Omental fat pad (tissue), 4 donors: ENCODE data around the gene EGR4. TPM values are rescaled to one million over a fixed set of nuclear protein-coding genes. Genes with fewer than 3 reads are reported as not detected.

Experiments
- ATAC-seq: fragments of 150-250 bp; one replicate; pipeline ENCODE4 v1.9.1; 2016; ENCODE audit warnings: mild to moderate bottlenecking, moderate library complexity; ENCODE audit not compliant: low FRiP score
- DNase-seq: peaks from one replicate; pipeline ENCODE4 v3.0.0-alpha.2; 2019; ENCODE audit warnings: low spot score
- total RNA-seq, 4 donors: library from RNA; depleted of rRNA; stranded (reverse); fragments of >200 nt; gene quantifications; one replicate each; pipeline ENCODE4 v1.1.0, GENCODE V29; 2016
- TF ChIP-seq, protein P1 (sequence below), 3 donors: fragments of 450-650 bp; IDR thresholded peaks; one replicate each; pipeline ENCODE4 v1.5.1; 2016 to 2017; ENCODE audit warnings: antibody characterized with exemption in 3 of 3, mild to moderate bottlenecking in 3 of 3, moderate library complexity in 2 of 3

Gene EGR4
- total RNA-seq: not detected

DNA sequence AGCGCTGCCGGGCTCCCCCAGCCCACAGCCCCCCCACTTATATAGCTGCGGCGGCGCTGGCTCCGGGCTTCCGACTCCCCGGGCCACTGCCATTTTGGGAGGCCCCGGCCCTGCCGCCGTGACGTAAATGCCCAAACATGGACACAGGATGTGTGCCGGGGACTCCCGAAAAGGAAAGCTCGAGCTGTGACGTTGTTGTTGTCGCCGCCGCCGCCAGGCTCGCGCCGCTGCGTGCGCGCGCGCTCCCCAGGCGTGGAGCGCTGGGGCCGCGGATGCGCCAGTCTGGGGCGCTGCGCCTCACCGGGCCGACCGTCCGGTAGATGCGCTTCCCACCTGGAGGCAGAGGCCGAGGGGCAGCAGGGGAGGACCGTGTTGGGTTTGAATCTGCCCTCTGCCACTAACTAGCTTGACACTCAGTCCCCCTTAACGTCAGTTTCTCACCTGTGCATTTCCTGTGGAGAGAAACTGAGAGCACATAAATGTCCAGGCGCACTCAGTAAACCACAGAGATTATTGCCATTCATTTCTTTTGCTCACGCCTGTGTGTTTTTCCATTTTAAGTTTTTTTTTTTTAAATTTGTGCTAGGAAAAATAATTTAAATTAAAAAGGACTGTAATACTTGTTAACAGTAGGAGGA lies at the start of gene EGR4:
Gene EGR4 (minus strand): TSS at position 15 of the 638 bp plus-strand sequence. CDS start 231 bp downstream, outside the sequence.
- ATAC-seq: no peak
- TF ChIP-seq, protein P1, sequence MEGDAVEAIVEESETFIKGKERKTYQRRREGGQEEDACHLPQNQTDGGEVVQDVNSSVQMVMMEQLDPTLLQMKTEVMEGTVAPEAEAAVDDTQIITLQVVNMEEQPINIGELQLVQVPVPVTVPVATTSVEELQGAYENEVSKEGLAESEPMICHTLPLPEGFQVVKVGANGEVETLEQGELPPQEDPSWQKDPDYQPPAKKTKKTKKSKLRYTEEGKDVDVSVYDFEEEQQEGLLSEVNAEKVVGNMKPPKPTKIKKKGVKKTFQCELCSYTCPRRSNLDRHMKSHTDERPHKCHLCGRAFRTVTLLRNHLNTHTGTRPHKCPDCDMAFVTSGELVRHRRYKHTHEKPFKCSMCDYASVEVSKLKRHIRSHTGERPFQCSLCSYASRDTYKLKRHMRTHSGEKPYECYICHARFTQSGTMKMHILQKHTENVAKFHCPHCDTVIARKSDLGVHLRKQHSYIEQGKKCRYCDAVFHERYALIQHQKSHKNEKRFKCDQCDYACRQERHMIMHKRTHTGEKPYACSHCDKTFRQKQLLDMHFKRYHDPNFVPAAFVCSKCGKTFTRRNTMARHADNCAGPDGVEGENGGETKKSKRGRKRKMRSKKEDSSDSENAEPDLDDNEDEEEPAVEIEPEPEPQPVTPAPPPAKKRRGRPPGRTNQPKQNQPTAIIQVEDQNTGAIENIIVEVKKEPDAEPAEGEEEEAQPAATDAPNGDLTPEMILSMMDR (IDR thresholded peaks at IDR 0.05): no peak
- no peak for DNase-seq

DNA sequence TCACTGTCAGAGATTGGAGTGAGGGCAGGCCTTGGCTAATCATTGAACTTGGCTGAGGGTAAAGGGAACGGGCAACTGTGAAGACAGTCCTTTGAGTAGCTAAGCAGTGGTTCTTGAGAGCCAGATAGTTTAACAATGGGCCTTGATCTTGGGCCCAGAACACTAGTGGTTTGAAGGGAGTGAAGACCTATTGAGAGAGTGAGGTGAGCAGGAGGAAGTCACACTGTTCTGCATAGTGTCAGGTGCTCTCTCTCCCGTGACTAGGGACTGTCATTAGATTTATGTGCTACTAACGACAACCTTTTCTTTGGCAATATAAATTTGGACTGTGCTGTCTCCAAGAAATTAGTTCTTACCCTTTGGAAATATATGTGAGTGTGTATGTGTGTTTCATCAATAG lies 47.7 kb upstream of the EGR4 start:
- TF ChIP-seq, protein P1 (IDR thresholded peaks at IDR 0.05): no peak
- ATAC-seq (no peak), DNase-seq (no peak)

DNA sequence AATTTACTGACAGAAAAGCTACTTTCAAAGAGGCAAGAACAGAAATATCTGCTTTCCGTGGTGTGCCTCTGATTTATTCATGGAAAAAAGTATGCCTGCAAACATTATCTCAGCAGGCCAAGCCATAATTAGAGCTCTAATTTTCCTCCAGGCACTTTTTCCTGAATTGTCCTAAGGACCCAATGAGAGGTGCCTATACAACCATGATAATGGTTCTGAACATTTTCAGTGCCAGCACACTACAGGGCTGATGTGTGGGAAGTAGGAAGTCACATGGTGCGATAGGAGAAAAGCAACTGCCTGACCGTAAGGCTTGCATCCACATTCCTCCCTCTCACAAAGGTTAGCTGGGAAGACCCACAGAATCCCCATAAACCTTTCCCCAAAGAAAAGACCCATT lies 45.9 kb upstream of the EGR4 start:
- DNase-seq: no peak
- ATAC-seq: no peak
- TF ChIP-seq, protein P1 (IDR thresholded peaks at IDR 0.05): no peak

DNA sequence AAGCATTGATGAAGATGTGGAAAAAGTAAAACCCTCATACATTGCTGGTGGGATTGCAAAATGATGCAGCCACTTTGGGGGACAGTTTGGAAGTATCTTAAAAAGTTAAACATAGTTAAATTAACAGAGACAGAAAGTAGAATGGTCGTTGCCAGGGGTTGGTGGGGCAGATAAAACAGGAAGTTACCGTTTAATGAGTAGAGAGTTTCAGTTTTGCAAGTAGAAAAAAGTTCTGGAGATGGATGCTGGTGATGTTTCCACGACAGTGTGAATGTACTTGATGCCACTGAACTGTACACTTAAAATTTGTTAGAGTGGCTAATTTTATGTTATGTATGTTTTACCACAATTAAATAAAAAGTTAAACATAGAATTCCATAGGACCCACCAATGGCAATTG lies 44.5 kb upstream of the EGR4 start:
- ATAC-seq (no peak), DNase-seq (no peak)
- TF ChIP-seq, protein P1 (IDR thresholded peaks at IDR 0.05): no peak

DNA sequence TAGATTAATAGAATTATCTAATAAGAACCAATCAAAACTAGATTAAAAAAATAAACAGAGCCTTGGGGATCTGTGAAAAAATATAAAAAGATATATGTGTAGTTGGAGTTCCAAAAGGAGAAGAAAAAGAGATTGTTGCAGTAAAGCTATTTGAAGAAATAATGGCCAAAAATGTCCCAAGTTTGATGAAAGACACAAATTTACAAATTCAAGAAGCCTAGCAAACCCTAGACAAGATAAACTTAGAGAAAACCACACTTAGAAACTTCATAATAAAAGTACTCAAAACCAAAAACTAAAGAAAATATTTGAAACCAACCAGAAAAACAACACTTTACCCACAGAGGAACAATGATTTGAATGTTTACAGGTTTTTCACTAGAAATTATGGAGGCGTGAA lies 41.3 kb upstream of the EGR4 start:
- DNase-seq (no peak), ATAC-seq (no peak)
- TF ChIP-seq, protein P1 (IDR thresholded peaks at IDR 0.05): no peak

DNA sequence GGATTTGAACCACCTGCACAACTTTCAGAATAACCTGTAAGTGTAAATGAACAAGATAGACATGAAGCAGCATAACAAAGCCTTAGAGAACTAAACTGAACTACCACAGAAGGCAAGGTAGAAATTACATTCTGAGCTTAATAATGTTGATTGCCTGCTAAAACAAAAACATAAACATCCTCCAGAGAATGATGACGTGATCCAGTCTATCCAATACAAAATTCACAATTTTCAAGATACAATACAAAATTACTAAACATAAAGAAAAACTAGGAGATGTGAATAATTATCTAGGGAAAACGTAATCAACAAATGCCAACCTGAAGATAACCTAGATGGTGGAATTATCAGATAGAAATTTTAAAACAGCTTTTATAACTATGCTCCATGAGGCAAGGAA lies 40.7 kb upstream of the EGR4 start:
- TF ChIP-seq, protein P1 (IDR thresholded peaks at IDR 0.05): no peak
- ATAC-seq (no peak), DNase-seq (no peak)

DNA sequence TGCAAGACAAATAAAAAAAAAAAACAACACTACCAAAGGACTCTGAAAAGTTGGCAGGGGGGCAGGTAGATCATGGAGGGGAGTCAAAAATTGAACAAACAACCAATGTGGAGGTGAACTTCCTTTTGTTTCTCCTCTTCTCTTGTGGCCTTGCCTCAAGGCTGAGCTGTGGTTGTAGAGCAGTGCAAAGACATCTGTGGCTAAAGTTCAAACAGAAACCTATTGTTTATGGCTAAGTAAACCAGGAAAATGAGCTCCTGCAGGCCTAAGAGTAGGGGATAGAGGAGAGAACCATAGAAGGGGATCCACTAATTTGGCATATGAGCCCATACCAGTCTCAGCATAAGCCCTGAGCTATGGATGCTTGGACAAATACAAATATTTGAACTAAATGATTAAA lies 40.2 kb upstream of the EGR4 start:
- DNase-seq: no peak

More for the DNA sequence above, 40.2 kb upstream of the EGR4 start:
- ATAC-seq: no peak
- TF ChIP-seq, protein P1 (IDR thresholded peaks at IDR 0.05): no peak
